Stimulated activated CD8-positive, alpha-beta memory T cell treated with anti-CD3 and anti-CD28 coated beads, Interleukin-12 subunit alpha, Interleukin-12 subunit beta, amount 100 ng/mL, for 1 hour (primary cell): ENCODE measurements around the gene TRAF3IP1.
"Not testable (repeated sequence)": the region's sequence is repeated elsewhere in the genome, so short reads cannot be mapped to it uniquely, and the experiment has no call there.

Experiments used
- DNase-seq: peaks from one replicate; pipeline ENCODE4 v3.0.0-alpha.2; 2020; ENCODE audit warnings: low read depth

The TRAF3IP1 gene

GRCh38 chr2:238380785-238381184 is 60.5 kb downstream of the TRAF3IP1 start:
- no peak for DNase-seq

- DNase-seq, result no peak
Measured at GRCh38 chr2:238381341-238382115, 61.2 kb downstream of the TRAF3IP1 start.

GRCh38 chr2:238382381-238382781 is 62.1 kb downstream of the TRAF3IP1 start:
- DNase-seq, result no peak

- no peak for DNase-seq
Measured at GRCh38 chr2:238383135-238383534, 62.8 kb downstream of the TRAF3IP1 start.

- no peak for DNase-seq
Measured at GRCh38 chr2:238383743-238384380, 63.5 kb downstream of the TRAF3IP1 start.

- DNase-seq, result no peak
Measured at GRCh38 chr2:238387332-238387731, 67.0 kb downstream of the TRAF3IP1 start.

GRCh38 chr2:238388794-238389193 is 68.5 kb downstream of the TRAF3IP1 start:
- DNase-seq, result no peak

- DNase-seq, result no peak
Measured at GRCh38 chr2:238389988-238390589, 69.8 kb downstream of the TRAF3IP1 start.

GRCh38 chr2:238391042-238391689 is 70.8 kb downstream of the TRAF3IP1 start:
- DNase-seq, result no peak

GRCh38 chr2:238396663-238397062 is 76.3 kb downstream of the TRAF3IP1 start:
- no peak for DNase-seq

GRCh38 chr2:238397356-238397755 is 77.0 kb downstream of the TRAF3IP1 start:
- DNase-seq, result no peak

- no peak for DNase-seq
Measured at GRCh38 chr2:238398577-238398976, 78.3 kb downstream of the TRAF3IP1 start.

- no peak for DNase-seq
Measured at GRCh38 chr2:238399094-238399493, 78.8 kb downstream of the TRAF3IP1 start.

GRCh38 chr2:238401551-238401950 is 81.2 kb downstream of the TRAF3IP1 start:
- DNase-seq, result no peak

GRCh38 chr2:238403632-238404405 is 83.5 kb downstream of the TRAF3IP1 start:
- no peak for DNase-seq

GRCh38 chr2:238404406-238405216 is 84.3 kb downstream of the TRAF3IP1 start:
- no peak for DNase-seq

GRCh38 chr2:238405217-238405555 is 84.9 kb downstream of the TRAF3IP1 start:
- DNase-seq, result not testable (repeated sequence)

- no peak for DNase-seq
Measured at GRCh38 chr2:238406221-238406997, 86.1 kb downstream of the TRAF3IP1 start.

- DNase-seq, result no peak
Measured at GRCh38 chr2:238406998-238407285, 86.6 kb downstream of the TRAF3IP1 start.

- no peak for DNase-seq
Measured at GRCh38 chr2:238407566-238407965, 87.2 kb downstream of the TRAF3IP1 start.
